PC-3 (cell line): ENCODE results near the gene CLEC16A.

Experiments used
- CTCF ChIP-seq: fragments of 300-600 bp; sonication (generic); conservative IDR thresholded peaks from 2 replicates; pipeline ENCODE4 v1.5.1; 2017; ENCODE audit warnings: antibody characterized with exemption, low read depth, mild to moderate bottlenecking, low read length
- EZH2 ChIP-seq: fragments of 300-600 bp; sonication (generic); IDR thresholded peaks from one replicate; pipeline ENCODE4 v1.6.1; 2017; ENCODE audit warnings: antibody characterized with exemption, mild to moderate bottlenecking, low read length; ENCODE audit not compliant: unreplicated experiment
- EZH2phosphoT487 ChIP-seq: fragments of 300-600 bp; sonication (generic); IDR thresholded peaks from 2 replicates; pipeline ENCODE4 v1.6.1; 2018; ENCODE audit warnings: mild to moderate bottlenecking, antibody characterized with exemption, low read length, borderline replicate concordance

GRCh38 chr16:11051430-11051829 is 107.1 kb downstream of the CLEC16A start:
- no peak for TF ChIP-seq EZH2
- TF ChIP-seq CTCF = no peak
- TF ChIP-seq EZH2phosphoT487 = no peak
